GM12878 (cell line): ENCODE data around the gene TM4SF18. TPM values are rescaled to one million over a fixed set of nuclear protein-coding genes. Genes with fewer than 3 reads are reported as not detected.

Source experiments
- ATAC-seq: fragments of 200-7000 bp; cut with Tn5 transposase; 3 replicates; pipeline ENCODE4 v1.9.1; 2020; ENCODE audit warnings: mild to moderate bottlenecking, moderate library complexity
- BruUV-seq: library from RNA; stranded (reverse); fragments of 400-500 nt; replicated peaks from 2 replicates; lab custom pipeline; 2021; lab: Mats Ljungman, UMichigan
- CTCF ChIA-PET: fragments of 300-600 bp; sonication (Branson Sonifier 250); formaldehyde crosslinking; extraction: SDS; loops from one replicate; lab custom pipeline; 2021; ENCODE audit warnings: inconsistent platforms; lab: Yijun Ruan, JAX
- POLR2A ChIA-PET: fragments of 350-600 bp; formaldehyde crosslinking; extraction: SDS; loops from one replicate; lab custom pipeline; 2021; ENCODE audit warnings: inconsistent platforms; lab: Charles Lee
- RAD21 ChIA-PET: fragments of 300-600 bp; sonication (Branson Sonifier 250); formaldehyde crosslinking; loops from one replicate; lab custom pipeline; 2023; ENCODE audit warnings: antibody characterized with exemption; ENCODE audit not compliant: unreplicated experiment; lab: Charles Lee
- SMC1A ChIA-PET: fragments of 300-600 bp; sonication (Branson Sonifier 250); formaldehyde crosslinking; loops from one replicate; lab custom pipeline; 2023; ENCODE audit not compliant: unreplicated experiment, uncharacterized antibody; lab: Charles Lee
- DNase-seq: peaks from one replicate; pipeline ENCODE4 v3.0.0-alpha.2; 2011; ENCODE audit warnings: low read depth, low spot score
- FAIRE-seq: peaks from 3 replicates; lab custom pipeline; 2011; peaks lifted over from hg19 to GRCh38; lab: Jason Lieb, UNC
- H2AFZ ChIP-seq: 2 replicates; pipeline ENCODE4 v1.6.0; 2011; ENCODE audit warnings: low read depth, low read length, control low read depth; ENCODE audit not compliant: control insufficient read depth
- H3K27ac ChIP-seq: 2 replicates; pipeline ENCODE4 v1.5.1; 2011; ENCODE audit warnings: control low read depth; ENCODE audit not compliant: control insufficient read depth, insufficient read depth
- H3K27me3 ChIP-seq, 2 experiments: replicated peaks in 1 of 2; 2 replicates each; pipeline versions ENCODE4 v1.6.0 to v1.6.1; 2011; ENCODE audit warnings: low read length in 1 of 2; ENCODE audit not compliant: control insufficient read depth in 2 of 2, insufficient read depth in 2 of 2
- H3K36me3 ChIP-seq, 2 experiments: 2 replicates each; pipeline ENCODE4 v1.5.1; 2011; ENCODE audit warnings: low read length in 1 of 2; ENCODE audit not compliant: control insufficient read depth in 2 of 2, insufficient read depth in 2 of 2
- H3K4me1 ChIP-seq: 2 replicates; pipeline ENCODE4 v1.6.1; 2011; ENCODE audit warnings: mild to moderate bottlenecking, low read length, moderate library complexity, mixed read lengths; ENCODE audit not compliant: control insufficient read depth, insufficient read depth
- H3K4me2 ChIP-seq: 2 replicates; pipeline ENCODE4 v1.6.0; 2011; ENCODE audit warnings: control low read depth; ENCODE audit not compliant: control insufficient read depth, insufficient read depth
- H3K4me3 ChIP-seq: fragments of 200-600 bp; sonication (generic); 2 replicates; pipeline ENCODE4 v1.5.1; 2016
- H3K79me2 ChIP-seq: 2 replicates; pipeline ENCODE4 v1.6.0; 2011; ENCODE audit warnings: low read length; ENCODE audit not compliant: control insufficient read depth, insufficient read depth
- H3K9ac ChIP-seq: 2 replicates; pipeline ENCODE4 v1.8.0; 2011; ENCODE audit warnings: low read length, control low read depth, mixed read lengths; ENCODE audit not compliant: control insufficient read depth, insufficient read depth
- H3K9me3 ChIP-seq: replicated peaks from 3 replicates; pipeline ENCODE4 v1.5.1; 2011; ENCODE audit warnings: mild to moderate bottlenecking, low read length; ENCODE audit not compliant: control insufficient read depth, insufficient read depth
- H4K20me1 ChIP-seq: 2 replicates; pipeline ENCODE4 v1.6.0; 2011; ENCODE audit not compliant: control insufficient read depth, insufficient read depth
- GATAD2B ChIP-seq: fragments of 450-650 bp; conservative IDR thresholded peaks from 2 replicates; pipeline ENCODE4 v1.6.1; 2017; ENCODE audit warnings: low read depth, mild to moderate bottlenecking, moderate library complexity
- KLF5 ChIP-seq: fragments of 450-650 bp; IDR thresholded peaks from 2 replicates; pipeline ENCODE4 v1.6.1; 2014; ENCODE audit warnings: mild to moderate bottlenecking; ENCODE audit not compliant: partially characterized antibody
- PAX5 ChIP-seq: IDR thresholded peaks from 2 replicates; pipeline ENCODE4 v1.6.1; 2011; ENCODE audit warnings: low read depth, low read length, borderline replicate concordance
- PAX8 ChIP-seq: fragments of 450-650 bp; IDR thresholded peaks from 2 replicates; pipeline ENCODE4 v1.6.1; 2017; ENCODE audit warnings: mild to moderate bottlenecking, moderate library complexity
- TCF12 ChIP-seq: IDR thresholded peaks from 2 replicates; pipeline ENCODE4 v1.6.1; 2011; ENCODE audit warnings: low read depth, mild to moderate bottlenecking, low read length
- TCF7 ChIP-seq: IDR thresholded peaks from 2 replicates; pipeline ENCODE4 v1.6.1; 2014; ENCODE audit warnings: antibody characterized with exemption, borderline replicate concordance
- YBX1 ChIP-seq: fragments of 450-650 bp; IDR thresholded peaks from 2 replicates; pipeline ENCODE4 v1.6.1; 2016; ENCODE audit warnings: antibody characterized with exemption
- ZNF24 ChIP-seq: fragments of 450-650 bp; IDR thresholded peaks from 2 replicates; pipeline ENCODE4 v1.6.1; 2017; ENCODE audit warnings: antibody characterized with exemption, mild to moderate bottlenecking
- WGBS: methylation state at CpG from one replicate; pipeline ENCODE4 v1.1.6; 2016; ENCODE audit warnings: low lambda C conversion rate; ENCODE audit not compliant: insufficient replicate concordance, insufficient coverage; ENCODE audit errors: missing lambda C conversion rate; 5-methylcytosine and 5-hydroxymethylcytosine counted together
- in situ Hi-C: fragments of 300-500 bp; cut with MboI; formaldehyde crosslinking; loops from 9 replicates; pipeline ENCODE4 v1.14.3; 2018; ENCODE audit warnings: mixed read lengths
- intact Hi-C: fragments of 100-400 bp; cut with micrococcal nuclease; formaldehyde crosslinking; loops from one replicate; pipeline ENCODE4 v1.14.2; 2022; ENCODE audit not compliant: unreplicated experiment
- polyA plus RNA-seq, 11 experiments: library from polyadenylated mRNA; depleted of rRNA in 4 of 11; unstranded in 6 of 11; stranded (reverse) in 5 of 11; fragments of >200 nt; fragmentation: Nextera tagmentation in 4 of 11; fragmentation: Illumina TruSeq in 1 of 11; extraction: Ambion mirVana in 4 of 11; extraction: Trizol in 1 of 11; gene quantifications; 1 replicate in 1 of 11; 2 replicates in 10 of 11; pipeline versions ENCODE4 v1.2.1 to v1.2.3, GENCODE V29; 2011 to 2016; ENCODE audit warnings: inconsistent platforms in 2 of 11, missing spikeins in 2 of 11, low read depth in 1 of 11
- total RNA-seq, 4 experiments: library from RNA; depleted of rRNA in 3 of 4; stranded (reverse); fragments of >200 nt in 3 of 4; fragmentation: Illumina TruSeq in 1 of 4; extraction: Trizol in 1 of 4; gene quantifications; 2 replicates each; pipeline versions ENCODE4 v1.2.1 to v1.2.3, GENCODE V29; 2013 to 2021
- TF ChIP-seq, protein P1 (sequence below): fragments of 450-650 bp; IDR thresholded peaks from 2 replicates; pipeline ENCODE4 v1.6.1; 2016; ENCODE audit warnings: mild to moderate bottlenecking
- TF ChIP-seq, protein P2 (sequence below): fragments of 450-650 bp; formaldehyde crosslinking; IDR thresholded peaks from 2 replicates; pipeline ENCODE4 v1.4.0; 2020; ENCODE audit warnings: mild to moderate bottlenecking, moderate library complexity
- TF ChIP-seq, protein P3 (sequence below): fragments of 150-350 bp; IDR thresholded peaks from 2 replicates; pipeline ENCODE4 v1.6.1; 2016; ENCODE audit warnings: low read depth, low read length

TM4SF18 gene
- total and polyA plus RNA-seq, 10 of the 15 experiments (the other 5 are each of a cell fraction or from before 2014, with no cell fraction given): 0.01 TPM; not detected in 9

DNA sequence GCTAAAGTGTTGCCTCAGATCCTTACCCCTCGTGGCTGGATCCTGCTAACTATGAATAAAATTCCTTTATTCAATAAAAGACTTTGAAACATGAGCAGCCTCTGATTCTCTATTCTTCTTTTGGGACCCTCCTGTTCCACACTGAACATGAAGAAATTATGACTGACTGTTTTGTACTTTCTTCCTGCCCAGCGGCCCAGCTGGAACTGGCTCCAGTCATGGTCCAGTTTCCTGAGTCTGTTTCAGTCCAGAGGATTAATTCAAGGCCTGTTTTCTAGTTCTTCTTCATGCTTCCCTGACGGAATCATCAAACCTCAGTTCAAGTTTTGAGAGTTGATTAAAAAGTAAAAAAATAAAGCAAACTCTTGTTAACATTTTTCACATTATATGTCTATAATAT lies 59.2 kb downstream of the TM4SF18 start:
- Histone ChIP-seq H3K4me1 (peaks cover 4% of the 10 kb centered on the region; the same call in 1 of the 2 replicates), H2AFZ (no peak overlapping the region), H3K27ac (no peak overlapping the region), H3K9ac (no peak overlapping the region), H3K36me3 (no peaks in the 10 kb centered on the region), H3K4me2 (no peak overlapping the region), H3K79me2 (no peaks in the 10 kb centered on the region), H4K20me1 (no peaks in the 10 kb centered on the region), H3K4me3 (no peak overlapping the region), H3K27me3 (no peaks in the 10 kb centered on the region), H3K9me3 (no peaks in the 10 kb centered on the region)
- TF ChIP-seq, protein P1, sequence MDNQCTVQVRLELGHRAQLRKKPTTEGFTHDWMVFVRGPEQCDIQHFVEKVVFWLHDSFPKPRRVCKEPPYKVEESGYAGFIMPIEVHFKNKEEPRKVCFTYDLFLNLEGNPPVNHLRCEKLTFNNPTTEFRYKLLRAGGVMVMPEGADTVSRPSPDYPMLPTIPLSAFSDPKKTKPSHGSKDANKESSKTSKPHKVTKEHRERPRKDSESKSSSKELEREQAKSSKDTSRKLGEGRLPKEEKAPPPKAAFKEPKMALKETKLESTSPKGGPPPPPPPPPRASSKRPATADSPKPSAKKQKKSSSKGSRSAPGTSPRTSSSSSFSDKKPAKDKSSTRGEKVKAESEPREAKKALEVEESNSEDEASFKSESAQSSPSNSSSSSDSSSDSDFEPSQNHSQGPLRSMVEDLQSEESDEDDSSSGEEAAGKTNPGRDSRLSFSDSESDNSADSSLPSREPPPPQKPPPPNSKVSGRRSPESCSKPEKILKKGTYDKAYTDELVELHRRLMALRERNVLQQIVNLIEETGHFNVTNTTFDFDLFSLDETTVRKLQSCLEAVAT: no peak
- TF ChIP-seq TCF12: no peak
- TF ChIP-seq, protein P2, sequence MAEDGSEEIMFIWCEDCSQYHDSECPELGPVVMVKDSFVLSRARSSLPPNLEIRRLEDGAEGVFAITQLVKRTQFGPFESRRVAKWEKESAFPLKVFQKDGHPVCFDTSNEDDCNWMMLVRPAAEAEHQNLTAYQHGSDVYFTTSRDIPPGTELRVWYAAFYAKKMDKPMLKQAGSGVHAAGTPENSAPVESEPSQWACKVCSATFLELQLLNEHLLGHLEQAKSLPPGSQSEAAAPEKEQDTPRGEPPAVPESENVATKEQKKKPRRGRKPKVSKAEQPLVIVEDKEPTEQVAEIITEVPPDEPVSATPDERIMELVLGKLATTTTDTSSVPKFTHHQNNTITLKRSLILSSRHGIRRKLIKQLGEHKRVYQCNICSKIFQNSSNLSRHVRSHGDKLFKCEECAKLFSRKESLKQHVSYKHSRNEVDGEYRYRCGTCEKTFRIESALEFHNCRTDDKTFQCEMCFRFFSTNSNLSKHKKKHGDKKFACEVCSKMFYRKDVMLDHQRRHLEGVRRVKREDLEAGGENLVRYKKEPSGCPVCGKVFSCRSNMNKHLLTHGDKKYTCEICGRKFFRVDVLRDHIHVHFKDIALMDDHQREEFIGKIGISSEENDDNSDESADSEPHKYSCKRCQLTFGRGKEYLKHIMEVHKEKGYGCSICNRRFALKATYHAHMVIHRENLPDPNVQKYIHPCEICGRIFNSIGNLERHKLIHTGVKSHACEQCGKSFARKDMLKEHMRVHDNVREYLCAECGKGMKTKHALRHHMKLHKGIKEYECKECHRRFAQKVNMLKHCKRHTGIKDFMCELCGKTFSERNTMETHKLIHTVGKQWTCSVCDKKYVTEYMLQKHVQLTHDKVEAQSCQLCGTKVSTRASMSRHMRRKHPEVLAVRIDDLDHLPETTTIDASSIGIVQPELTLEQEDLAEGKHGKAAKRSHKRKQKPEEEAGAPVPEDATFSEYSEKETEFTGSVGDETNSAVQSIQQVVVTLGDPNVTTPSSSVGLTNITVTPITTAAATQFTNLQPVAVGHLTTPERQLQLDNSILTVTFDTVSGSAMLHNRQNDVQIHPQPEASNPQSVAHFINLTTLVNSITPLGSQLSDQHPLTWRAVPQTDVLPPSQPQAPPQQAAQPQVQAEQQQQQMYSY: no peak
- no peak for TF ChIP-seq YBX1
- TF ChIP-seq ZNF24: no peak
- TF ChIP-seq KLF5: no peak
- no peak for TF ChIP-seq PAX5
- no peak for TF ChIP-seq TCF7
- TF ChIP-seq GATAD2B: no peak
- TF ChIP-seq, protein P3, sequence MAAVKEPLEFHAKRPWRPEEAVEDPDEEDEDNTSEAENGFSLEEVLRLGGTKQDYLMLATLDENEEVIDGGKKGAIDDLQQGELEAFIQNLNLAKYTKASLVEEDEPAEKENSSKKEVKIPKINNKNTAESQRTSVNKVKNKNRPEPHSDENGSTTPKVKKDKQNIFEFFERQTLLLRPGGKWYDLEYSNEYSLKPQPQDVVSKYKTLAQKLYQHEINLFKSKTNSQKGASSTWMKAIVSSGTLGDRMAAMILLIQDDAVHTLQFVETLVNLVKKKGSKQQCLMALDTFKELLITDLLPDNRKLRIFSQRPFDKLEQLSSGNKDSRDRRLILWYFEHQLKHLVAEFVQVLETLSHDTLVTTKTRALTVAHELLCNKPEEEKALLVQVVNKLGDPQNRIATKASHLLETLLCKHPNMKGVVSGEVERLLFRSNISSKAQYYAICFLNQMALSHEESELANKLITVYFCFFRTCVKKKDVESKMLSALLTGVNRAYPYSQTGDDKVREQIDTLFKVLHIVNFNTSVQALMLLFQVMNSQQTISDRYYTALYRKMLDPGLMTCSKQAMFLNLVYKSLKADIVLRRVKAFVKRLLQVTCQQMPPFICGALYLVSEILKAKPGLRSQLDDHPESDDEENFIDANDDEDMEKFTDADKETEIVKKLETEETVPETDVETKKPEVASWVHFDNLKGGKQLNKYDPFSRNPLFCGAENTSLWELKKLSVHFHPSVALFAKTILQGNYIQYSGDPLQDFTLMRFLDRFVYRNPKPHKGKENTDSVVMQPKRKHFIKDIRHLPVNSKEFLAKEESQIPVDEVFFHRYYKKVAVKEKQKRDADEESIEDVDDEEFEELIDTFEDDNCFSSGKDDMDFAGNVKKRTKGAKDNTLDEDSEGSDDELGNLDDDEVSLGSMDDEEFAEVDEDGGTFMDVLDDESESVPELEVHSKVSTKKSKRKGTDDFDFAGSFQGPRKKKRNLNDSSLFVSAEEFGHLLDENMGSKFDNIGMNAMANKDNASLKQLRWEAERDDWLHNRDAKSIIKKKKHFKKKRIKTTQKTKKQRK: no peak
- TF ChIP-seq PAX8: no peak
- FAIRE-seq: no peak
- ChIA-PET CTCF (interaction anchor here (1.0 to 6.3 kb wide), 6 partner anchors 17 to 321 kb away, joined by 3 to 168 read pairs (median 4); no protein-coding TSS in a partner anchor), SMC1A (interaction anchor here (0.6 to 6.4 kb wide), 4 partner anchors 19 to 319 kb away, joined by 3 to 86 read pairs (median 11); no protein-coding TSS in a partner anchor), POLR2A (interaction anchor here (0.6 kb wide), 1 partner anchor 1990 kb away, joined by 4 read pairs; no protein-coding TSS in a partner anchor), RAD21 (interaction anchor here (1.2 to 4.6 kb wide), 4 partner anchors 153 to 320 kb away, joined by 4 to 38 read pairs (median 30); no protein-coding TSS in a partner anchor)
- ATAC-seq: no peak
- intact Hi-C loops (loop anchor here (10.0 kb wide), 1 partner anchor 409 kb away; the partner anchor contains the start of gene CPA3), in situ Hi-C loops (loop anchor here (5.0 to 10.0 kb wide), 3 partner anchors 157 to 409 kb away; partner anchors contain the start of gene CPA3)
- WGBS: 6% methylated on average over 3 of the region's 3 CpGs
- DNase-seq: no peak
- no TSS peak for BruUV-seq
